Neural cell (in vitro differentiated cells): Measurements from ENCODE around the gene PPP6C. TPM values are rescaled to one million over a fixed set of nuclear protein-coding genes. Genes with fewer than 3 reads are reported as not detected.
"Not testable (repeated sequence)": the region's sequence is repeated elsewhere in the genome, so short reads cannot be mapped to it uniquely, and the experiment has no call there.

ENCODE experiments used
- H2AFZ ChIP-seq: fragments of 200-600, 300-800 bp; sonication (generic), shearing (Covaris generic); 2 replicates; pipeline ENCODE4 v1.6.0; 2014; ENCODE audit warnings: low read depth, mild to moderate bottlenecking, antibody characterized with exemption, low read length, moderate library complexity
- H3F3A ChIP-seq: fragments of 200-600 bp; shearing (Covaris generic); 2 replicates; pipeline ENCODE4 v1.6.1; 2016; ENCODE audit warnings: mild to moderate bottlenecking, moderate library complexity, mixed read lengths, antibody characterized with exemption, low read length; ENCODE audit not compliant: insufficient read depth, poor library complexity, severe bottlenecking
- H3K27ac ChIP-seq: fragments of 200-600, 300-800 bp; sonication (generic), shearing (Covaris generic); 2 replicates; pipeline ENCODE4 v1.5.1; 2014; ENCODE audit warnings: mild to moderate bottlenecking, low read length, moderate library complexity
- H3K27me3 ChIP-seq: fragments of 300-800, 200-600 bp; sonication (generic), shearing (Covaris generic); 2 replicates; pipeline ENCODE4 v1.6.0; 2014; ENCODE audit warnings: mild to moderate bottlenecking, low read depth, low read length, moderate library complexity; ENCODE audit not compliant: insufficient read depth
- H3K36me3 ChIP-seq: fragments of 300-800, 200-600 bp; sonication (generic), shearing (Covaris generic); 2 replicates; pipeline ENCODE4 v1.5.1; 2014; ENCODE audit warnings: mild to moderate bottlenecking, antibody characterized with exemption, low read length, moderate library complexity; ENCODE audit not compliant: insufficient read depth
- H3K4me2 ChIP-seq: fragments of 300-800, 200-600 bp; sonication (generic), shearing (Covaris generic); 2 replicates; pipeline ENCODE4 v1.6.0; 2014; ENCODE audit warnings: mild to moderate bottlenecking, low read length
- H3K4me3 ChIP-seq: fragments of 300-800, 200-600 bp; sonication (generic), shearing (Covaris generic); 2 replicates; pipeline ENCODE4 v1.5.1; 2014; ENCODE audit warnings: mild to moderate bottlenecking, low read length, moderate library complexity
- H3K79me2 ChIP-seq: fragments of 200-600 bp; shearing (Covaris generic); replicated peaks from 2 replicates; pipeline ENCODE4 v1.6.0; 2014; ENCODE audit warnings: mild to moderate bottlenecking, low read length, moderate library complexity; ENCODE audit not compliant: insufficient read depth
- H3K9ac ChIP-seq: fragments of 300-800, 200-600 bp; sonication (generic), shearing (Covaris generic); 2 replicates; pipeline ENCODE4 v1.6.1; 2016; ENCODE audit warnings: mild to moderate bottlenecking, low read length, mixed read lengths
- H3K9me2 ChIP-seq: fragments of 200-600 bp; shearing (Covaris generic); 2 replicates; pipeline ENCODE4 v1.6.1; 2016; ENCODE audit warnings: mild to moderate bottlenecking, low read length, mixed read lengths; ENCODE audit not compliant: insufficient read depth
- H3K9me3 ChIP-seq: fragments of 200-600, 300-800 bp; sonication (generic), shearing (Covaris generic); 2 replicates; pipeline ENCODE4 v1.6.1; 2016; ENCODE audit warnings: mild to moderate bottlenecking, mixed run types, low read length, moderate library complexity, mixed read lengths
- H4K20me1 ChIP-seq: fragments of 200-600 bp; shearing (Covaris generic); 2 replicates; pipeline ENCODE4 v1.6.1; 2016; ENCODE audit warnings: mild to moderate bottlenecking, mixed run types; ENCODE audit not compliant: insufficient read depth
- EP300 ChIP-seq: fragments of 450-650 bp; conservative IDR thresholded peaks from 2 replicates; pipeline ENCODE4 v1.6.1; 2014; ENCODE audit warnings: antibody characterized with exemption, mild to moderate bottlenecking, moderate library complexity; ENCODE audit not compliant: poor library complexity, severe bottlenecking
- EZH2 ChIP-seq: fragments of 200-600, 300-800 bp; shearing (Covaris generic), sonication (generic); IDR thresholded peaks from 2 replicates; pipeline ENCODE4 v1.6.1; 2014; ENCODE audit warnings: antibody characterized with exemption, low read length, borderline replicate concordance, mild to moderate bottlenecking; ENCODE audit not compliant: insufficient read depth, poor library complexity, severe bottlenecking
- MXI1 ChIP-seq: fragments of 450-650 bp; conservative IDR thresholded peaks from 2 replicates; pipeline ENCODE4 v1.6.1; 2014; ENCODE audit warnings: antibody characterized with exemption, mild to moderate bottlenecking; ENCODE audit not compliant: poor library complexity, severe bottlenecking
- POLR2AphosphoS5 ChIP-seq: IDR thresholded peaks from 2 replicates; pipeline ENCODE4 v1.6.1; 2012
- RAD21 ChIP-seq: fragments of 450-650 bp; conservative IDR thresholded peaks from 2 replicates; pipeline ENCODE4 v1.6.1; 2014; ENCODE audit warnings: antibody characterized with exemption, mild to moderate bottlenecking, moderate library complexity
- SMC3 ChIP-seq: fragments of 450-650 bp; conservative IDR thresholded peaks from 2 replicates; pipeline ENCODE4 v1.6.1; 2014; ENCODE audit warnings: antibody characterized with exemption, mild to moderate bottlenecking, moderate library complexity; ENCODE audit not compliant: poor library complexity
- TAF1 ChIP-seq: IDR thresholded peaks from 2 replicates; pipeline ENCODE4 v1.6.1; 2012; ENCODE audit warnings: low read depth
- polyA plus RNA-seq: library from polyadenylated mRNA; depleted of rRNA; stranded (reverse); fragments of >200 nt; gene quantifications from 2 replicates; pipeline ENCODE4 v1.2.3, GENCODE V29; 2014
- TF ChIP-seq, protein P1 (sequence below): IDR thresholded peaks from 2 replicates; pipeline ENCODE4 v1.6.1; 2012; ENCODE audit warnings: borderline replicate concordance
- TF ChIP-seq, protein P2 (sequence below): fragments of 450-650 bp; IDR thresholded peaks from 2 replicates; pipeline ENCODE4 v1.5.1; 2014; ENCODE audit warnings: antibody characterized with exemption, mild to moderate bottlenecking, moderate library complexity; ENCODE audit not compliant: poor library complexity, severe bottlenecking

PPP6C gene
- polyA plus RNA-seq, 1 donor from 2014 or later, result 25.1 TPM

DNA sequence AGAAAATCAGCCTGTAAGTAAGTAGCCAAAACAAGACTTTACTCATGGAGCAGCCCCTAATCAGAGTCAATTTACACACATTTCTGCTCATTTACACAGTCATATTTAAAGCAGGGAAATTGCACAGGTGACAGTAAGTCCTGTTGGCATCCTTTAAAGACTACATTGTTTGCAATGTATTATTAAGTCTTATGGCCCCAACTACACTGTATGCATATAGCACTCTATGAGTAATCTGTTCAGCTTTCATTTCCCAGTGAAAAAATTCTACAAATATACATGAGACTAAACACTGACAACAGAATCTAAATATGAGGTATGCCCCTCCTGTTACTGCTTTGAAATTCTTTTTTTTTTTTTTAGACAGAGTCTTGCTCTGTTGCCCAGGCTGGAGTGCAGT is 19.7 kb downstream of the PPP6C start:
- no peaks in the 10 kb centered on the region for H3K36me3 ChIP-seq
- no peaks in the 10 kb centered on the region for H4K20me1 ChIP-seq
- no peaks in the 10 kb centered on the region for H3K27me3 ChIP-seq
- no peaks in the 10 kb centered on the region for H3K9me2 ChIP-seq
- H2AFZ ChIP-seq, result no peak overlapping the region
- no peak overlapping the region for H3K4me2 ChIP-seq
- no peak overlapping the region for H3K27ac ChIP-seq
- no peaks in the 10 kb centered on the region for H3F3A ChIP-seq
- H3K9me3 ChIP-seq, result no peaks in the 10 kb centered on the region
- no peak overlapping the region for H3K4me3 ChIP-seq
- no peak for TF ChIP-seq SMC3
- TF ChIP-seq MXI1, result no peak
- TF ChIP-seq, protein P1, sequence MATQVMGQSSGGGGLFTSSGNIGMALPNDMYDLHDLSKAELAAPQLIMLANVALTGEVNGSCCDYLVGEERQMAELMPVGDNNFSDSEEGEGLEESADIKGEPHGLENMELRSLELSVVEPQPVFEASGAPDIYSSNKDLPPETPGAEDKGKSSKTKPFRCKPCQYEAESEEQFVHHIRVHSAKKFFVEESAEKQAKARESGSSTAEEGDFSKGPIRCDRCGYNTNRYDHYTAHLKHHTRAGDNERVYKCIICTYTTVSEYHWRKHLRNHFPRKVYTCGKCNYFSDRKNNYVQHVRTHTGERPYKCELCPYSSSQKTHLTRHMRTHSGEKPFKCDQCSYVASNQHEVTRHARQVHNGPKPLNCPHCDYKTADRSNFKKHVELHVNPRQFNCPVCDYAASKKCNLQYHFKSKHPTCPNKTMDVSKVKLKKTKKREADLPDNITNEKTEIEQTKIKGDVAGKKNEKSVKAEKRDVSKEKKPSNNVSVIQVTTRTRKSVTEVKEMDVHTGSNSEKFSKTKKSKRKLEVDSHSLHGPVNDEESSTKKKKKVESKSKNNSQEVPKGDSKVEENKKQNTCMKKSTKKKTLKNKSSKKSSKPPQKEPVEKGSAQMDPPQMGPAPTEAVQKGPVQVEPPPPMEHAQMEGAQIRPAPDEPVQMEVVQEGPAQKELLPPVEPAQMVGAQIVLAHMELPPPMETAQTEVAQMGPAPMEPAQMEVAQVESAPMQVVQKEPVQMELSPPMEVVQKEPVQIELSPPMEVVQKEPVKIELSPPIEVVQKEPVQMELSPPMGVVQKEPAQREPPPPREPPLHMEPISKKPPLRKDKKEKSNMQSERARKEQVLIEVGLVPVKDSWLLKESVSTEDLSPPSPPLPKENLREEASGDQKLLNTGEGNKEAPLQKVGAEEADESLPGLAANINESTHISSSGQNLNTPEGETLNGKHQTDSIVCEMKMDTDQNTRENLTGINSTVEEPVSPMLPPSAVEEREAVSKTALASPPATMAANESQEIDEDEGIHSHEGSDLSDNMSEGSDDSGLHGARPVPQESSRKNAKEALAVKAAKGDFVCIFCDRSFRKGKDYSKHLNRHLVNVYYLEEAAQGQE, result no peak
- TF ChIP-seq EZH2, result no peak
- TF ChIP-seq EP300, result no peak
- TF ChIP-seq TAF1, result no peak
- TF ChIP-seq RAD21, result no peak
- no peak for TF ChIP-seq POLR2AphosphoS5
- TF ChIP-seq, protein P2, sequence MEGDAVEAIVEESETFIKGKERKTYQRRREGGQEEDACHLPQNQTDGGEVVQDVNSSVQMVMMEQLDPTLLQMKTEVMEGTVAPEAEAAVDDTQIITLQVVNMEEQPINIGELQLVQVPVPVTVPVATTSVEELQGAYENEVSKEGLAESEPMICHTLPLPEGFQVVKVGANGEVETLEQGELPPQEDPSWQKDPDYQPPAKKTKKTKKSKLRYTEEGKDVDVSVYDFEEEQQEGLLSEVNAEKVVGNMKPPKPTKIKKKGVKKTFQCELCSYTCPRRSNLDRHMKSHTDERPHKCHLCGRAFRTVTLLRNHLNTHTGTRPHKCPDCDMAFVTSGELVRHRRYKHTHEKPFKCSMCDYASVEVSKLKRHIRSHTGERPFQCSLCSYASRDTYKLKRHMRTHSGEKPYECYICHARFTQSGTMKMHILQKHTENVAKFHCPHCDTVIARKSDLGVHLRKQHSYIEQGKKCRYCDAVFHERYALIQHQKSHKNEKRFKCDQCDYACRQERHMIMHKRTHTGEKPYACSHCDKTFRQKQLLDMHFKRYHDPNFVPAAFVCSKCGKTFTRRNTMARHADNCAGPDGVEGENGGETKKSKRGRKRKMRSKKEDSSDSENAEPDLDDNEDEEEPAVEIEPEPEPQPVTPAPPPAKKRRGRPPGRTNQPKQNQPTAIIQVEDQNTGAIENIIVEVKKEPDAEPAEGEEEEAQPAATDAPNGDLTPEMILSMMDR, result no peak
- H3K79me2 ChIP-seq, result peaks cover 16% of the 10 kb centered on the region
- H3K9ac ChIP-seq, result no peak overlapping the region

DNA sequence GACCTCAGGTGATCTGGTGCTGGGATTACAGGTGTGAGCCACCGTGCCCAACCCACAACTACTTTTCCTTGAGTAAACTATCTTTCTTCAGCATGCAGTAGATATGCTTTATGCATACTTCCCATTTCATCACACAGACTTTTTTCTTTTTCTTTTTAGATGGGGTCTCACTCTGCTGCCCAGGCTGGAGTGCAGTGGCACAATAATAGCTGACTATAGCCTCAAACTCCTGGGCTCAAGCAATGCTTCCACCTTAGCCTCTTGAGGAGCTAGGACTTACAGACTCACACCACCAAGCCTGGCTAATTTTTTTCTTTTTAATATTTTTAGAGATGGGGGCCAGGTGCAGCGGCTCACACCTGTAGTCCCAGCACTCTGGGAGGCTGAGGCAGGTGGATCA is 22.8 kb downstream of the PPP6C start:
- peaks cover 4% of the 10 kb centered on the region for H3K79me2 ChIP-seq
- H3K9me2 ChIP-seq, result no peaks in the 10 kb centered on the region
- no peaks in the 10 kb centered on the region for H3K9me3 ChIP-seq
- H3K4me3 ChIP-seq, result no peak overlapping the region
- no peaks in the 10 kb centered on the region for H4K20me1 ChIP-seq
- TF ChIP-seq SMC3 (no peak), MXI1 (no peak), EZH2 (no peak), TAF1 (no peak), POLR2AphosphoS5 (no peak), RAD21 (no peak), EP300 (no peak)
- TF ChIP-seq, protein P1, result no peak
- TF ChIP-seq, protein P2, result no peak
- no peaks in the 10 kb centered on the region for H3F3A ChIP-seq
- H3K27me3 ChIP-seq, result no peaks in the 10 kb centered on the region
- H3K4me2 ChIP-seq, result no peak overlapping the region
- no peak overlapping the region for H2AFZ ChIP-seq
- no peak overlapping the region for H3K27ac ChIP-seq
- no peaks in the 10 kb centered on the region for H3K36me3 ChIP-seq
- H3K9ac ChIP-seq, result no peak overlapping the region

DNA sequence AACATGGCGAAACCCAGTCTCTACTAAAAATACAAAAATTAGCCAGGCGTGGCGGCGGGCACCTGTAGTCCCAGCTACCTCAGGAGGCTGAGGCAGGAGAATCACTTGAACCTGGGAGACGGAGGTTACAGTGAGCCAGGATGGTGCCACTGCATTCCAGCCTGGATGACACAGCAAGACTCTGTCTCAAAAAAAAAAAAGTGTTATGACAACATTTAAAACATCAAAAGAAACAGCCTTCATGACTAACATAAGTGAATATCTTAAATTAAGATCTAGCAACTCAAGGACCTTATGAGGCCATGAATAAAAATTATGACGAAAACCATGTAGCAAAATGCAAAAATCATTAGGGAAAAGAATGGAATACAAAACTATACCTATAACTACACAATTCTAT is 26.7 kb downstream of the PPP6C start:
- H3K4me2 ChIP-seq, H3K79me2 ChIP-seq, H3K36me3 ChIP-seq, H2AFZ ChIP-seq, H3K27ac ChIP-seq, H3K9ac ChIP-seq, H3F3A ChIP-seq, H4K20me1 ChIP-seq, H3K9me2 ChIP-seq, H3K4me3 ChIP-seq, H3K9me3 ChIP-seq, H3K27me3 ChIP-seq: not testable (repeated sequence)
